GM18520 (cell line): ENCODE results near the gene TUBGCP6.

ENCODE experiments used
- ATAC-seq: cut with Tn5 transposase; IDR thresholded peaks from one replicate; pipeline ENCODE4 v1.9.1; 2021; ENCODE audit not compliant: unreplicated experiment

TUBGCP6 gene

DNA sequence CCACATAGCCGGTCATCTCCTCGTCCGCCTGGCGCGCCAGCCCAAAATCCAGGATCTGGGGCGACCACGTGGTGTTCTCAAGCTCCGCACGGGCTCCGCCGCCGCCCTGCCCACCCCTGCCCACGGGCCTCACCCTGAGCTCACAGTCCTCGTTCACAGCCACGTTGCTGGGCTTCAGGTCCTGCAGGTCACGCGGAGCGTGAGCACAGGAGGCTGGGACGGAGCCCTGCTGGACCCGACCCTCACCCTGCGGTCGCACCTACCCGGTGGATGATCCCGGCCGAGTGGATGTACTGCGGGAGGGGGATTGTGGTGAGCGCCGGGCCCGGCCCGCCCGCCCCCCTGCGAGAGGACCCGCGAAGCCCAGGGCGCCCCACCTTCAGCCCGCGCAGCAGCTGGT is 22.2 kb upstream of the TUBGCP6 start:
- ATAC-seq = no peak

DNA sequence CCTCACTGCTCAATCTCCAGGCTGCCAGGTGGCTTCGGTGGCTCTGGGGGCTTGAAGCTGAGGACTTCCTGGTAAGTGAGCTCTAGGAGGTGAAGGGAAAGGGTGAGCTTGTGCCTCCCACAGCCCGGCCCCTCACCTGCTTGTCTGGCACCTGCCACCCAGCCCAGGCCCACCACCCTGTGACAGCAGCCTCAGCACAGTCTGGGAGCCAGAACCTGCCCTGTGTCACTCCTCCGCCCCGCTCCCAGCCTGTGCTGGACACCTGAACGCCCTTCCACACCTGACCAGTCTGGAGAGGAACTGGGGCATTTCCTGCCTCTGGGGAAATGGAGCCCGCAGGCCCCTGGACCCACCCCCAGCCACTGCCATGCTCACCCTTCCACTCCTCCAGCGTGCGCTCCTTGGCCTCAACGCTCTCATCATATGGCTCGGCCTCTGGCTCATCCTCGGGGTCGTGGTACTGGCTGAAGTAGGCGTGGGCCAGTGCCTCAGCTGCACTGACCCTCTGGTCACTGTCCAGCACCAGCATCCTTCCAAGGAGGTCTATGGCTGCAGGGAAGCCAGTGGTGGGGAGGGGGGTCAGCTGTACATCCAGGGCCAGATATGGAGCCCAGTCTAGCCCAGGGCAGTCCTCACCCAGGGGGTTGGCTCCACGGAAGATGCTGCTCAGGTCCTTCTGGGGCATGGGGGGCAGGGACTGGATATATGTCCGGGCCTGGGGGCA is 20.3 kb upstream of the TUBGCP6 start:
- no peak for ATAC-seq

DNA sequence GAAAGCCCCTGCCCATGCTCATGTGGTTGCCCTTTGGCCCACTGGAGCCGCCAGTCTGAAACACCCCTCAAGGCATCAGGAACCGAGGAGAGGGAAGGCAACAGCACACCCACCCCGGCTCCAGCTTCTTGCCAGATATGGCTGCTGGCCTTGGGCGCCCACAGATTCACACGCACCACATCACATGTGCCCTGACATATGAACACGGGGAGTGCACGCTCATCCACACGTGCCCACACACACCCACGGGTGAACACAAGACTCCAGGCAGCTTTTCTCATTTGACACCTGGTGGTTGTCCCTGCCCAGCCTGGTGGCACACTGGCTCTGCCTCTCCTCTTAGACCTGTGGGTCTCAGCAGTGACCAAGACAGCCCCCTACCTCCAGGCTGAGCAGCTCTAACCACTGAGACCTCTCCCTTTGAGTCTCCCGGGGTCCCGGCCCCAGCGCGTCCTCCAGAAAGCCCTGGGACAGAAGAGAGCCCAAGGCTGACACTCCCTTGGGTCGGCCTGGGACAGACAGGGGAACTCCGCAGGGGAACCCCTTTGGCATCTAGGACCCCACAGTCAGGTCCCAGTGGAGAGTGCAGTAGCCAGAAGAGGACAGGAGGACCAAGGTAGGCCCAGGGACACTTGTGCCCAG is 19.4 kb upstream of the TUBGCP6 start:
- no peak for ATAC-seq

DNA sequence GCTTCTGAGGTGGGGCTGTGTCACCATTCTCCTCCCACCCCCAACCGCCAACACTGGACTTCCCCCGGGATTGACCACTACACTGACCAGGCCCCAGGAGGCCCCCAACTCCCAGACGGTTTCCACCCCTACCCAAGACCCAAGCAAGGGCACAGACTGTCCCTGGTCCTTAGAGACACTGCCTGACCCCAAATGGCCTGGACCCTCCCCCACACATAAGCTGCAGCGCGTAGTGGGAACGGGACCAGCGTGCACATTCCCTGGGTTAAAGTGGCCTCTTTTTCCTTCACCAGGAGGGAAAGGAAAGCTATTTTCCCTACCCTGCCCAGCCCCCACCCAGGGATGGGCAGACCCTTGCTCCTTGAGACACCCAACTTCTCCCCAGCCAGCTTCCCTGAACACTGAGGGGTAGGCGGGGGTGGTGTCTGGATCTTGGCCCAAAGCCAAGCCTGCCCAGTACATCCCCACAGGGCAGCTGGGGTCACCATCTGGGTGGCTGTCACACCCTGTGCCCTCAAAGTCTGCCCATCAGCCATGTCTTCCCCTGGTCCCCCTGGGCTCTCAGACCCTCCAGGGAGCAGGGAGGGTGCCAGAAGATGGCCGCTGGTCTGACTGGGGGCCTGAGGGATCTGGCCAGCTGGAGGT is 18.3 kb upstream of the TUBGCP6 start:
- ATAC-seq = no peak

DNA sequence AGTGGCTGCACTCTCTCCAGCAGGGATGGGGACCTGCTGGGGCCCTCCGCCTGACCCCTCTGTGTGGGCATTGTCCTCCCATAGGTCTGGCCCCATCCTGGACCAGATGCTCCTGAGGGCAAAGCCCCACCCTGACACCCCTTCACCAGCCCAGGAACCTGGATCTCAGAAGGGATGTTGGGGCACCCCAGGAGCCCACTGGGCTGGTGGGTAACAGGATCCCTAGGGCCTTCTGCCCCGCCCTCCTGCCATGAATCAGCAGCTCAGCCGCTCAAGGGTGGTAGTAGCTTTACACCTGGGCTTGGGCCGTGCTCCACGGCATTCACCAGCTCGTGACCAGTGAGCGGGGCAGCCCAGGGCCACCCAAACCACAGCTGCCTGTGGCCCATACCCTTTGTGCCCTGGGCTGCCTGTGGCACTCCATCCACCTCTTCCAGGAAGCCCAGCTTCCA is 17.7 kb upstream of the TUBGCP6 start:
- ATAC-seq = no peak

DNA sequence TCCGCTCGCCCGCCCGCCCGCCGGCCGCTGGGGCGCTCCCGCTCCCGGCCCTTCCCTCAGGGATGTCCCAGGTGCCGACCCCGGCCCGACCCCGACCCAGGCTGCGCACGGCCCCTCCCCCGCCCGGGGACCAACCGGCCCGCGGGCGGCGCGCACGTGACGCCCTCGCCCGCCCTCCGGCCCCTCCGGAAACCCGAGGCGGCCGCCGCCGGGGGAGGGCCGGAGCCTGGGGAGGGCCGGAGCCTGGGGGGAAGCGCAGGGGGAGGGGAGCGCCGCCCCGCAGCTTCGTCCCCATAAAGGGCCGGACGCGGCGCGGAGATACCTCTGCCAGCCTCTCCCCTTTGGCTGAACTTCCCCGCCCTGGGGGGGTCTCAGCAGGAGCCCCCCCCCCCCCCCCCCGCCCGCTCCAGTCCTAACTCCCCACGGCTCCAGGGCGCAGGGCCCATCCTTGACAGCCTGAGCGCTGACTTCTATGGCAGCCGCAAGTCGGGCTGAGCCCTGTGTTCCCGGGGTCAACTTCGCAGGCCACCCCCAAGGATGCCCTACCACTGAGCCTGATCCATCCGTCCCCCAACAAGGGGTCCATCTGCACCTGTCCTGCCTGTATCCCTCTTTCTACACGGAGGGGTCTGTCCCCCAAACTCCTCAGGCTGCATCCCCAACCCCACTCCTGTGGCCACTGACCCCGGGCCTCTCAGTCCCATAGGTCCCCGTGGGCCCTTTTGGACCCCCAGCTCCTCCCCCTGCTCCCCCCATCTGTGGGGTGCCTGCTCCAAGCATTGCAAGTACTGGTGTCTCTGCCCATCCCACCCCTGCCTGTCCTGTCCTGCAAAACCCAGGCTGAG is 17.0 kb upstream of the TUBGCP6 start, which contains the start of gene MAPK12:
Gene MAPK12 (minus strand): TSS at position 69 of the 845 bp plus-strand sequence. CDS start 174 bp downstream, outside the sequence.
- ATAC-seq = no peak

DNA sequence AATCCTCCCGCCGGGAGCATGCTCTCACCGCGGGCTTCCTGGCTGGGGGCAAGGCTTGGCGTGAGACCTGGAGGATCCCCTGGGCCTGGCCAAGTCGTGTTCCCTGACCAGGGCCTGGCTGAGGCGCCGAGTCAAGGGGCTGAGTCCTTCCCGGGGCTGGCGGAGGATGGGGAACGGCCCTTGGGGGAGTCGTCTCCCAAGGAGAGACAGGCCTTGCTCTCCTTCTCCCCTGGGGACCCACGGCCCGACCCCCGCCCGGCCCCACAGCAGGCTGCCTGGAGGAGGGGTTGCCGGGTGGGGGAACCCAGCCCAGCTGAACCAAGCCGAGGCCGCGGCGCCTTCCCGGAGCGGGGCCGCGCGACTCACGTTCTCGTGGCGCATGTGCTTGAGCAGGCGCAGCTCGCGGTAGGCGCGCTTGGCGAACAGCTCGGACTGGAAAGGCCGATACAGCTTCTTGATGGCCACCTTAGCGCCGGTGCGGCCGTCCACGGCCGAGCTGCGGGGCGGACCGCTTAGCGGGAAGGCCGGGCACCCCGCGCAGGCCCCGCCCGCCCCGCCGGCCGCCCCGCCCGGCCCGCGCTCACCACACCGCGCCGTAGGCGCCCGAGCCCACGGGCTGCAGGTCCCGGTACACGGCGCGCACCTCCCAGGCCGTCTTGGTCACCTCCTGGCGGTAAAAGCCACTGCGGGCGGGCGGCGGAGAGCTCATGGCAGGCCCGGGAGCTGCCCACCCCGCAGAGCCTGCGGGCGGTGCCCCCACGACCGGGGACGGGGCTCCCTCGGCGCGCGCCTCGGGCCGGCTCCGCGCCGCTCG is 16.2 kb upstream of the TUBGCP6 start:
- ATAC-seq = no peak

DNA sequence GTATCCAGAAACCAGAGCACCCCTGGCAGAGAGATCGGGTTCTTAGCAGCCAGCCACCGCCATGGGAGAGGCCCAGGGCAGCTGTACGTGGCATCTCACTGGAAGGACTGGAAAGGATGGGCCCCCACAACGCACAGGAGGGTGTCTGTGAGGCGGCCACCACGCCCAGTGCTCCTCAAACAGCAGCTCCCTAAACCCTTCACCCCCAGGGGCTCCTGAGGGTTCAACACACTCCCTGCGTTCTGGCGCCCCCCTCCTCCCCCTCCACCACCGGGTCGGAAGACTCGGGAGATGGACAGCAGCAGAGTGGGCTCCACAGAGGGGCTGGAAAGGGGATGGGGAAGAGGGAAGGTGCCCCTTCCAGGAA is 15.6 kb upstream of the TUBGCP6 start:
- ATAC-seq = no peak

DNA sequence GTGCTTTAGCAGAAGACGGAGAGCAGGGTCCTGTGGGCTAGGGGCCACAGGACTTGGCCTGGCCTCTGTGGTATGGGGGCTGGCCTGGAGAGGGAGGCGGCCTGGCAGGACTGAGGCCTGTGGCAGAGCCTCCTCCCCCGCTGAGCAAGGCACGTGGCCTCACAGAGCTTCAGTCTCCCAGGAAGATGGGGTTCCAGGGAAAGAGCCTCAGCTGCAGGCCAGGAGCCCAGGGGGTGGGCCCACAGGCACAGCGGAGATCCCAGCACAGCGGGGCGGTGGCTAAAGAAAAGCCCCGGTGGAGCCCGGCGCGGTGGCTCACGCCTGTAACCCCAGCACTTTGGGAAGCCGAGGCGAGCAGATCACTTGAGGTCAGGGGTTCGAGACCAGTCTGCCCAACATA is 14.5 kb upstream of the TUBGCP6 start:
- no peak for ATAC-seq

DNA sequence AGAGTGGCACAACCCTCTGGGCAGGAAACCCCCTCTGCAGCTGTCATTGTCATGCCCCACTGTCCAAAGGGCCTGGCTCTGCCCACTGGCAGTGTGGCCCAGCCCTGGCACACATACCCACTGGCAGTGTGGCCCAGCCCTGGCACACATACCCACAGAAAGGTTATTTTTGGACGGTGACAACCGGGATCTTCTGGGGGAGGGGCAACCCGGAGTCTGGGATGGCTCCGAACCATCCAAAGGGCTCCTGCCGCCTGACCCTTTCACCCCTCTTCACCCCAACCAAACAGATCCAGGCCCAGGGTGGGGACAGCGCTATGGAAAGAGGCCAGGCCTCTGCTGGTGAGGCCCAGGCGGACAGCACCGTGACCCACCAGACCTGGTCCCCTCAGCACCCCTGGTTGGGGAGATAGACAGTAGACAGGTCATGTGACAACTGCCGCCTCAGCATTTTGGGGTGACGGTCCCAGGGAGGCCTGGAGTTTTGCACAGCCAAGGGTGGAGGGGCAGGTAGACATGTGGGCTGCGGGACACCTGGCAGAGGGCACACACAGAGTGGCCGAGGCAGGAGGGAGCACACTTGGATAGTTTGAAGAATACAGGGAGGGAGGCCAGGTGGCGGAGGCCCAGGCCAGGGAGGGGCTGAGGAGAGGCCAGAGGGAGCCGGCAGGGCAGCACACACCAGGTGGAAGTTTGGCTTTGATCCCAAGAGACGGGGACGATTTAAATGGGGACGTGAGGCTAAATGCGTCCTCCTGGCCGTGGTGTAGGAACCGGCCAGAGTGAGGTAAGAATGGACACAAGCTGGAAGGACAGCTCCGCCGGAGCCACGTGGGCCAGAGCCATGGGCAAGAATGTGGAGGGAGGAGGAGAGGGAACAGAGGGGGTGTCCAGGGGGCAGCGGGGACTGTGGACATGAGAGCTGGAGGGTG is 13.8 kb upstream of the TUBGCP6 start:
- no peak for ATAC-seq

DNA sequence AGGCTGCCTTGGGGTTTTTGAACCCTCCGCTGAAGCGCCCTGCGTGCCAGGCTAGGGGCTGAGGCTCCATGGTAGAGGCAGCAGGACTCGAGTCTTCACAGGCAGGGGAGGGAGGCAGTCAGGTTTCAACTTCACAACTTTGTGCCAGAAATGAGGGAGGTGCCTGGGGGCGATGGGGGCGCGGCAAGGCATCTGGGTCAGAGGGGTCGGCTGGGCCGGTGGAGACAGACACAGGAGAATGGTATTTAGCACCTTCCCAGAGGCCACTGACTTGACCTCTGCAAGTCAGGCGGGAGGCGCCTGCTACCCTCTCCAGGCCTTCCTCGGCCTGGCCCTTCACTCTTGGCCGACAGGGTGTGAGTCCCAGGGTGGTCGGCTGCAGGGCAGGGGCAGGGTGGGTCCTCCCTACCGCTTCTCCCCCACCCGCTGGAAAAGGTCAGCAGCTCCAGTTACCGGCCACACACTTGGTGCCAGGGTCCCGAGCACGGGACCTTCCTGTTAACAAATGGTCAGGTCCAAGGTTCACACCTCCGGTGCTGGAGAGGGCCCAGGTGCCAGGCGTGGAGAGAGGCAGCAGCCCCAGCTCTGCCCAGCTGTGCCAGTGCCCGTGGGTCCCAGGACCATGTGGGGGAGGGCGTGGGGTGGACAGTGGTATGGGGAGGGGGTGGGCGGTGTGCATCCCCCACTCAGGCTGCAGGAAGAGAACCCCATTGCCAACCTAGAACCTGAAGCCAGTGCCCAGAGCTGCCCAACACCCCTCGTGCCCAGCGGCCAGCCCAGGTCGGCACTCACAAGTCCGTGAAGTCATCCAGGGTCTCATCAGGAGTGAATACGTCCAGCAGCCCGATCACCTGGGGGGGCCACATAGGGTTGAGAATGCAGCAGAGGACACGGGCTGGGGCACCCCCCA is 12.9 kb upstream of the TUBGCP6 start:
- ATAC-seq = no peak

DNA sequence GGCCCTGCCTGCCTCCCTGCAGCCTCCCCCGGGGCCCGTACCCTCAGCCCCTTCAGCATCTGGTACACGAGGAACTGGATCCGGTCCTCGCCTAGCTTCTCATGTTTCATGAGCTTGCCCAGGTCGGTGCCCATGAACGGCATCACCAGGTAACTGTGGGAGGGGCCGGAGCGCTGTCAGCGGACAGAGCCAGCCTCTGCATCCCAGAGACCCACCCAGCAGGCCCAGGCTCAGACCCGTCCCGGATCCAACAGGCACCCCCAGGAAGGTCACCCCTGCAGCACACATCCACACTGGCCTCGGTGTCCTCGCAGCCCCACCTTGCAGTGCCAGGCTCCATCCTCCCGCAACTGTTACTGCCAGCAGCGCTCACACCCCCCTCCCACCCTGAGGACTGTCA is 12.2 kb upstream of the TUBGCP6 start:
- no peak for ATAC-seq

DNA sequence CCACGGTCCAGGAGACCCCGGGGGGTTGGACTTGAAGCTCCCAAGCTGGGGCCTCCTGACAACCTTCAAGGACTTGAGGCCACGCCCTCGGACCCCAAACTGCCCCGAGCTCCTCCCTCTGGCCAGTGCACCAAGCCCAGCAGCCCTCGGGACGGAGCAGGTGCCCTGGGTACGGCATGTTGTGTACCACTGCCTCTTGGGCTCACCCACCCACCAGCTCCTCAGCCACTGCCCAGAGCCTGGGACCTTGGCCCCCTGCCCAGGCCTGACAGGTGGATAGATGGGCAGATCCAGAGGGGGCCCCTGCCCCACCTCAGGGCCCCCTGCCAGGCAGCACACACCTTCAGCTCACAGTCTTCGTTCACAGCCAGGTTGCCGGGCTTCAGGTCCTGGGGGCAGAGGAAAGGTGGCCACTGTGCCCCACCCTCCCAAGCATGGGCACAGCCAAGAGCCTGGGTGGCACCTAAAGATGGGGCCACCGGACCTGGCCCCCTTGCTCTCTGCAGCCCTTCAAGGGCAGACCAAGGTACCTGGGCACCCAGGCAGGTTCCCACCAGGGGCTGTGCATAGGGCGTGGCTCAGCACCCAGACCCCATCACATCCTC is 11.5 kb upstream of the TUBGCP6 start:
- no peak for ATAC-seq

DNA sequence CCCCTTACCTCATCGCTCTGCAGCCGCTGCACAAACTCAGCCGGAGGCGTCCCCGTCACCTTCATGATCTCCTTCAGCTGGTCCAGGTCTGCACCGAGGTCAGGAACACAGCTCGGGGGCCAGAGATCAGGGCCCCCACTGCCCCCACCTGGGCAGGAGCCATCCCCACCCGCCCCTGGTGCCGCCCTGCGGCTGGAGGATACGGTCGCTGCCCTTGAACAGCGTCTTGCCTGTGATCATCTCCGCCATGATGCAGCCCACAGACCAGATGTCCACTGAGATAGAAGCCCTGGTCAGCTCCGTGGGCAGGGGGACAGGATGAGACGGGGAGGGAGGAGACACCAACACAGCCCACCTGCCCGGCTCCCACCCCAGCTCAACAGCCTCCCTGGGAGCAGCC is 10.8 kb upstream of the TUBGCP6 start:
- ATAC-seq = no peak

DNA sequence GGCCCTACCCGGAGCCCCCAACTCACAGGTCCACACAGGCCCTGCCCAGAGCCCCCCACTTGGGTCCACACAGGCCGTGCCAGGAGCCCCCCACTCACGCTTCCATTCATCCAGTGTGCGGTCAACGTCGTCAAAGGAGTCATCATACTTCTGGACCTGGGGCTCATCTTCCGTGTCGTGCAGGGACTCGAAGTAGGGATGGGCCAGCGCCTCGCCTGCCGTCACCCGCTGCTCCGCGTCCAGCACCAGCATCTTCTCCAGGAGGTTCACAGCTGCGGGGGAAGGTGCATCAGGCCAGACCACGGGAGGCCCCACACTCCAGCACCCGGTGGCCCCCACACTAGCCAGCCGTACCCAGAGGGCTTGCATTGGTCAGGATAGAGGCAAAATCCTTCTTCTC is 10.3 kb upstream of the TUBGCP6 start:
- no peak for ATAC-seq

DNA sequence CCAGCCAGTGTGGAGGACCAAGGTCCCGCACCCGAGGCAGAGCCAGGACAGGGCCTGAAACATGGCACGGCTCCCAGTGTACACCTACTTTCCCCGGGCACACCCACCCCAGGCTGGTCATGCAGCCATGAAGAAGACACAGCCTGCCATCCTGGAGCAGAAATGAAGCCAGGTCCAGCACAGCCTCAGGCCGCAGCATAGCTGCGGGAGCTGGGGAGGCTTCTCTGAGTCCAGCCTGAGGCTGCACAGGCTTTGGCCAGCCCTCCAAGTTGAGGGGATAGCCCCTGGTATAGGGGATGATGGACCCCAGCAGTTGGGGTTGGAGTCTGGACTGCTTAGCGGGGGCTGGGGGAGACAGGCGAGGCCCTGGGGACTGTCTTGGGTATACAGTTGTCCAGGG is 9.1 kb upstream of the TUBGCP6 start:
- no peak for ATAC-seq

DNA sequence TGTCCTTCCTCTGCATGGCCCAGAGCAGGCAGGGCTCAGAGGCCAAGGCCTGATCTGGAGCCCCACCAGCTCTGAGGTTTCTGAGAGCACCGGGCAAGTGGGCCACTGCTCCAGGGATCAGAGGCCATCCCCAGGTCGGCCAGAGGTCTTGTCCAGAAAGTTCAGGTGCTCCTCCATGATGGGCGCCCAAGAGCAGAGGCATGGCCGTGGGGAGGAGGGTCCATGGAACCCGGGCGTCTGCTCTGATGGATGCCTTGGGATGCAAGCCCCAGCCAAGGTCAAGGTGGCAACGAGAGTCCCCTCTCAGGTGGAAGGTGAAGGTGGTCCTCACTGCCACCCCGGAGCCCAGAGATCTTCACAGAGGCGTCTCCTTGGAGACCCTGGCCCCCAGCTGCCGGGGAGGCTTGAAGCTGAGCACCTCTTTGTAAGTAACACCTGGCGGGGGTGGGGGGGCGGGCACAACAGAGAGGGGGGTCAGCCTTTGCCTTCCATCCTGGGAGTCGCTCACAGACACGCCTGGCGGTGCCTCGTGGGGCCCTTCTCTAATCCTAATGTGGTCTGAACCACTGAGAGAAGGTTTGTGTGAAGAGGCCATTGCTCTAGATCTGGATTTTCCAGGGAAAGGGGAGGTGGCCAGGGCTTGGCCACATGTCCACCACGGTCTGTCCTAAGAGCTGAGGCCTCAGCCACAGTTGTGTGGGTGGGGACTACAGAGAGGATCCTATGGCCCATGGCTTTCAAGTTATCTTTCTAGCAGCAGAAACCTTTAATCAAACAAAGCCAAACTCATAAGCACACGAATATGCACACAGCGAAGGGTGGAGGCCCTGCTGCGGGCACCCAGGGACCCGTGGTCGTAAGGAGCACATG is 8.5 kb upstream of the TUBGCP6 start:
- no peak for ATAC-seq
